Endothelial cell of umbilical vein (primary cell): ENCODE data around the gene TRIM52.

Source experiments
- CTCF ChIP-seq, 2 donors: IDR thresholded peaks; 1 replicate in 1 of 2; 2 replicates in 1 of 2; pipeline ENCODE4 v1.5.1; 2011; ENCODE audit warnings: low read length in 2 of 2, mild to moderate bottlenecking in 2 of 2, moderate library complexity in 2 of 2, control low read depth in 1 of 2, inconsistent platforms in 1 of 2, low read depth in 1 of 2; ENCODE audit not compliant: insufficient read depth in 1 of 2; ENCODE audit errors: extremely low read depth in 1 of 2
- EZH2 ChIP-seq: IDR thresholded peaks from 2 replicates; pipeline ENCODE4 v1.6.1; 2012; ENCODE audit warnings: borderline replicate concordance, low read depth, mild to moderate bottlenecking, moderate library complexity, low read length, inconsistent platforms; ENCODE audit not compliant: severe bottlenecking
- FOS ChIP-seq: IDR thresholded peaks from 2 replicates; pipeline ENCODE4 v1.6.1; 2011; ENCODE audit warnings: mild to moderate bottlenecking, low read length, moderate library complexity, borderline replicate concordance; ENCODE audit not compliant: insufficient read depth
- JUN ChIP-seq: IDR thresholded peaks from 2 replicates; pipeline ENCODE4 v1.6.1; 2011; ENCODE audit warnings: borderline replicate concordance, low read depth; ENCODE audit not compliant: insufficient read length, insufficient read depth
- MAX ChIP-seq: IDR thresholded peaks from 2 replicates; pipeline ENCODE4 v1.6.1; 2011; ENCODE audit not compliant: insufficient read depth, insufficient read length
- POLR2A ChIP-seq: IDR thresholded peaks from 2 replicates; pipeline ENCODE4 v1.6.1; 2012; ENCODE audit warnings: low read depth, mild to moderate bottlenecking, control low read depth, low read length
- POLR2AphosphoS5 ChIP-seq: IDR thresholded peaks from 2 replicates; pipeline ENCODE4 v1.6.1; 2012; ENCODE audit warnings: low read depth, mild to moderate bottlenecking, control low read depth, low read length, moderate library complexity; ENCODE audit not compliant: insufficient read depth

- TF ChIP-seq POLR2A: no peak
- TF ChIP-seq CTCF (IDR thresholded peaks at IDR 0.05; ENCODE audit: extremely low read depth in 1 of 2, insufficient read depth in 1 of 2, low read depth in 1 of 2, low read length in 2 of 2): no peak
- no peak for TF ChIP-seq POLR2AphosphoS5
- no peak for TF ChIP-seq EZH2
- TF ChIP-seq FOS: no peak
- TF ChIP-seq JUN: no peak
- TF ChIP-seq MAX: no peak
These were observed 48.0 kb downstream of the TRIM52 start for GRCh38 chr5:181212934-181213333.
